HepG2 (cell line): ENCODE measurements around the gene KLHL5. TPM values are rescaled to one million over a fixed set of nuclear protein-coding genes. Genes with fewer than 3 reads are reported as not detected.

Experiments
- HOXA5 ChIP-seq: sonication (generic); formaldehyde crosslinking; IDR thresholded peaks from 2 replicates; pipeline ENCODE4 v1.4.0; 2020; ENCODE audit warnings: missing genetic modification reagents
- IKZF5 ChIP-seq: IDR thresholded peaks from 2 replicates; pipeline ENCODE4 v1.6.1; 2018; ENCODE audit warnings: missing genetic modification reagents, mild to moderate bottlenecking, missing compliant biosample characterization
- JUNB ChIP-seq: sonication (generic); formaldehyde crosslinking; IDR thresholded peaks from 2 replicates; pipeline ENCODE4 v1.8.0; 2022; ENCODE audit warnings: missing genetic modification reagents, mild to moderate bottlenecking, borderline replicate concordance
- KLF15 ChIP-seq: sonication (generic); formaldehyde crosslinking; IDR thresholded peaks from 2 replicates; pipeline ENCODE4 v1.8.1; 2023; ENCODE audit warnings: borderline replicate concordance, mild to moderate bottlenecking, inconsistent platforms, missing genetic modification reagents, mixed read lengths
- MTA3 ChIP-seq: sonication (generic); formaldehyde crosslinking; IDR thresholded peaks from 2 replicates; pipeline ENCODE4 v1.4.0; 2020; ENCODE audit warnings: missing genetic modification reagents
- MYNN ChIP-seq: sonication (generic); formaldehyde crosslinking; IDR thresholded peaks from 2 replicates; pipeline ENCODE4 v1.4.0; 2020; ENCODE audit warnings: mild to moderate bottlenecking, low read depth, missing genetic modification reagents
- NFKBIZ ChIP-seq: IDR thresholded peaks from 2 replicates; pipeline ENCODE4 v1.6.1; 2018; ENCODE audit warnings: missing genetic modification reagents, missing compliant biosample characterization
- PRPF4 ChIP-seq: fragments of 200-400 bp; formaldehyde crosslinking; IDR thresholded peaks from 2 replicates; pipeline ENCODE4 v1.6.1; 2016; ENCODE audit warnings: low read length, low read depth; ENCODE audit not compliant: poor library complexity, severe bottlenecking
- RFX3 ChIP-seq: IDR thresholded peaks from 2 replicates; pipeline ENCODE4 v1.6.1; 2016; ENCODE audit warnings: missing biosample characterization, missing genetic modification reagents
- ZNF124 ChIP-seq: sonication (generic); formaldehyde crosslinking; IDR thresholded peaks from 2 replicates; pipeline ENCODE4 v1.4.0; 2020; ENCODE audit warnings: missing genetic modification reagents
- ZNF75D ChIP-seq: sonication (generic); formaldehyde crosslinking; IDR thresholded peaks from 2 replicates; pipeline ENCODE4 v1.8.1; 2023; ENCODE audit warnings: missing genetic modification reagents, mild to moderate bottlenecking, borderline replicate concordance
- ZNF839 ChIP-seq: sonication (generic); formaldehyde crosslinking; IDR thresholded peaks from 2 replicates; pipeline ENCODE4 v1.4.0; 2020; ENCODE audit warnings: missing genetic modification reagents, mild to moderate bottlenecking, borderline replicate concordance
- polyA plus RNA-seq, 8 experiments: library from polyadenylated mRNA; depleted of rRNA in 3 of 8; stranded (reverse) in 7 of 8; unstranded in 1 of 8; fragments of >200 nt; fragmentation: Illumina TruSeq in 4 of 8; extraction: Trizol in 4 of 8; gene quantifications; 2 replicates each; pipeline versions ENCODE4 v1.2.1 to v1.2.3, GENCODE V29; 2011 to 2016; ENCODE audit warnings: low read depth in 4 of 8, missing spikeins in 1 of 8, mixed read lengths in 1 of 8; ENCODE audit not compliant: insufficient read depth in 1 of 8
- total RNA-seq, 5 experiments: library from RNA; depleted of rRNA; stranded (reverse); fragments of >200 nt; fragmentation: Illumina TruSeq; extraction: Trizol; gene quantifications; 2 replicates each; pipeline ENCODE4 v1.2.3, GENCODE V29; 2016; ENCODE audit warnings: low read depth in 1 of 5
- TF ChIP-seq, protein P1 (sequence below): sonication (generic); formaldehyde crosslinking; IDR thresholded peaks from 2 replicates; pipeline ENCODE4 v1.5.0; 2020; ENCODE audit warnings: mild to moderate bottlenecking, missing genetic modification reagents, borderline replicate concordance

The KLHL5 gene
- total and polyA plus RNA-seq, 2 of the 13 experiments (the other 11 are each of a cell fraction or from before 2014, with no cell fraction given): 36.2 to 38.7 TPM

DNA sequence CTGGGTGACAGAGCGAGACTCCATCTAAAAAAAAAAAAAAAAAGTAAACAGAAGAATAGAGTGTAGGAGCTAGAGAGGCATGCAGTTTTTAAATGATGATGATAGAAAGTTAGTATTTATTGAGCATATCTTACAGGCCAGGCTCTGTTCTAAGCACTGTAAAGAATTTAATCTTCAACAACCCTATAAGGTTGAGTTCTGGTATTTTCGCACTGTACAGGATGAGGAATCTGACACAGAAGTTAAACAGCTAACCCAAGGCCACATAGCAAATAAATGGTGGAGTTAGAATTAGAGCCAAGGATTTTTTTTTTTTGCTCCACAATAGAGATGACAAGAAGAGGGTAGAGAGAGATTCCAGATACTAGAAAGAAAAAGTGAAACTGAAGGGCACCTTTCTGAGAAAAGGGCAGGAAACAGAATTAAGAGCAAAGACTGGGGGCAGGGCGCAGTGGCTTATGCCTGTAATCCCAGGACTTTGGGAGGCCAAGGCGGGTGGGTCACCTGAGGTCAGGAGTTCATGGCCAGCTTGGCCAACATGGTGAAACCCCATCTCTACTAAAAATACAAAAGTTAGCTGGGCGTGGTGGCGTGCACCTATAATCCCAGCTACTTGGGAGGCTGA is 56.1 kb downstream of the KLHL5 start (continued):
- TF ChIP-seq, protein P1, sequence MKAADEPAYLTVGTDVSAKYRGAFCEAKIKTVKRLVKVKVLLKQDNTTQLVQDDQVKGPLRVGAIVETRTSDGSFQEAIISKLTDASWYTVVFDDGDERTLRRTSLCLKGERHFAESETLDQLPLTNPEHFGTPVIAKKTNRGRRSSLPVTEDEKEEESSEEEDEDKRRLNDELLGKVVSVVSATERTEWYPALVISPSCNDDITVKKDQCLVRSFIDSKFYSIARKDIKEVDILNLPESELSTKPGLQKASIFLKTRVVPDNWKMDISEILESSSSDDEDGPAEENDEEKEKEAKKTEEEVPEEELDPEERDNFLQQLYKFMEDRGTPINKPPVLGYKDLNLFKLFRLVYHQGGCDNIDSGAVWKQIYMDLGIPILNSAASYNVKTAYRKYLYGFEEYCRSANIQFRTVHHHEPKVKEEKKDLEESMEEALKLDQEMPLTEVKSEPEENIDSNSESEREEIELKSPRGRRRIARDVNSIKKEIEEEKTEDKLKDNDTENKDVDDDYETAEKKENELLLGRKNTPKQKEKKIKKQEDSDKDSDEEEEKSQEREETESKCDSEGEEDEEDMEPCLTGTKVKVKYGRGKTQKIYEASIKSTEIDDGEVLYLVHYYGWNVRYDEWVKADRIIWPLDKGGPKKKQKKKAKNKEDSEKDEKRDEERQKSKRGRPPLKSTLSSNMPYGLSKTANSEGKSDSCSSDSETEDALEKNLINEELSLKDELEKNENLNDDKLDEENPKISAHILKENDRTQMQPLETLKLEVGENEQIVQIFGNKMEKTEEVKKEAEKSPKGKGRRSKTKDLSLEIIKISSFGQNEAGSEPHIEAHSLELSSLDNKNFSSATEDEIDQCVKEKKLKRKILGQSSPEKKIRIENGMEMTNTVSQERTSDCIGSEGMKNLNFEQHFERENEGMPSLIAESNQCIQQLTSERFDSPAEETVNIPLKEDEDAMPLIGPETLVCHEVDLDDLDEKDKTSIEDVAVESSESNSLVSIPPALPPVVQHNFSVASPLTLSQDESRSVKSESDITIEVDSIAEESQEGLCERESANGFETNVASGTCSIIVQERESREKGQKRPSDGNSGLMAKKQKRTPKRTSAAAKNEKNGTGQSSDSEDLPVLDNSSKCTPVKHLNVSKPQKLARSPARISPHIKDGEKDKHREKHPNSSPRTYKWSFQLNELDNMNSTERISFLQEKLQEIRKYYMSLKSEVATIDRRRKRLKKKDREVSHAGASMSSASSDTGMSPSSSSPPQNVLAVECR (CRISPR knock-in tag): no peak
- TF ChIP-seq IKZF5 (CRISPR knock-in tag) (no peak), KLF15 (CRISPR knock-in tag) (no peak), ZNF124 (no peak), RFX3 (CRISPR knock-in tag) (no peak), NFKBIZ (CRISPR knock-in tag) (no peak), JUNB (no peak), PRPF4 (no peak), HOXA5 (CRISPR knock-in tag) (no peak), ZNF75D (no peak), MTA3 (CRISPR knock-in tag) (no peak), MYNN (no peak), ZNF839 (CRISPR knock-in tag) (no peak)
